ENCODE results near the gene TRAF2. TPM values are rescaled to one million over a fixed set of nuclear protein-coding genes. Genes with fewer than 3 reads are reported as not detected.

The TRAF2 gene
- polyA plus RNA-seq, 3 donors: 1.6 to 6.1 (median 2.0) TPM

- Histone ChIP-seq H3K9me3 (replicated peaks in 1 of 2; ENCODE audit: control insufficient read depth in 1 of 2, insufficient read depth in 1 of 2, low read length in 2 of 2) (no peaks in the 10 kb centered on the region), H2AFZ (ENCODE audit: insufficient read depth, low read depth, low read length, poor library complexity, severe bottlenecking) (peak overlapping the region; percentile 43), H3K4me2 (replicated peaks; ENCODE audit: extremely low read depth, low read length, poor library complexity, severe bottlenecking) (peak overlapping the region; percentile 93), H3K79me2 (ENCODE audit: insufficient read depth, low read length) (peaks cover 20% of the 10 kb centered on the region), H3K27me3 (ENCODE audit: control insufficient read depth in 2 of 2, insufficient read depth in 2 of 2, low read length in 2 of 2) (no peaks in the 10 kb centered on the region), H3K27ac (ENCODE audit: low read depth in 1 of 2, low read length in 2 of 2) (peak overlapping the region; percentile 47 to 80), H4K20me1 (ENCODE audit: insufficient read depth, low read length) (peaks cover 47% of the 10 kb centered on the region), H3K4me3 (replicated peaks in 1 of 3; ENCODE audit: low read depth in 2 of 3, low read length in 3 of 3) (peak overlapping the region; percentile 79 to 86 (median 79)), H3K4me1 (ENCODE audit: control insufficient read depth in 1 of 2, insufficient read depth in 2 of 2, low read length in 2 of 2) (peaks cover 15 to 27% of the 10 kb centered on the region in 2 donors), H3K36me3 (replicated peaks in 1 of 2; ENCODE audit: control insufficient read depth in 1 of 2, insufficient read depth in 2 of 2, low read length in 2 of 2) (peaks cover 37 to 41% of the 10 kb centered on the region in 2 donors), H3K9ac (ENCODE audit: insufficient read depth, low read length, poor library complexity, severe bottlenecking) (peak overlapping the region; percentile 80)
- Mint-ChIP-seq H3K4me1 (peaks cover 14% of the 10 kb centered on the region), H3K27me3 (ENCODE audit: low read depth in 3 of 3) (peaks cover 0 to 6% (median 4%) of the 10 kb centered on the region in 3 donors), H3K9me3 (peaks cover 0 to 2% (median 0%) of the 10 kb centered on the region in 7 donors), H3K36me3 (peaks cover 24 to 41% of the 10 kb centered on the region in 2 donors), H3K27ac (peak overlapping the region in 3 of 7 donors; percentile 31 to 58 (median 50)), H3K4me3 (peak overlapping the region; percentile 73 to 83)
- intact Hi-C loops (cut with micrococcal nuclease): loop anchor here (2.0 to 10.0 kb wide), 4 partner anchors 57 to 139 kb away; partner anchors contain the start of genes AJM1 (in 1 of the 2), FUT7 (in 1 of the 2), PHPT1 (in 1 of the 2) and RABL6 (in 1 of the 2)
- DNase-seq: peak; percentile 53 to 76 (median 64)
- under 1% methylated on average over 45 of the region's 45 CpGs for WGBS (ENCODE audit: insufficient coverage)
- no peak for TF ChIP-seq CTCF (IDR thresholded peaks at IDR 0.05)
Observed at GRCh38 chr9:136944212-136944518, 57.8 kb downstream of the TRAF2 start.

DNA sequence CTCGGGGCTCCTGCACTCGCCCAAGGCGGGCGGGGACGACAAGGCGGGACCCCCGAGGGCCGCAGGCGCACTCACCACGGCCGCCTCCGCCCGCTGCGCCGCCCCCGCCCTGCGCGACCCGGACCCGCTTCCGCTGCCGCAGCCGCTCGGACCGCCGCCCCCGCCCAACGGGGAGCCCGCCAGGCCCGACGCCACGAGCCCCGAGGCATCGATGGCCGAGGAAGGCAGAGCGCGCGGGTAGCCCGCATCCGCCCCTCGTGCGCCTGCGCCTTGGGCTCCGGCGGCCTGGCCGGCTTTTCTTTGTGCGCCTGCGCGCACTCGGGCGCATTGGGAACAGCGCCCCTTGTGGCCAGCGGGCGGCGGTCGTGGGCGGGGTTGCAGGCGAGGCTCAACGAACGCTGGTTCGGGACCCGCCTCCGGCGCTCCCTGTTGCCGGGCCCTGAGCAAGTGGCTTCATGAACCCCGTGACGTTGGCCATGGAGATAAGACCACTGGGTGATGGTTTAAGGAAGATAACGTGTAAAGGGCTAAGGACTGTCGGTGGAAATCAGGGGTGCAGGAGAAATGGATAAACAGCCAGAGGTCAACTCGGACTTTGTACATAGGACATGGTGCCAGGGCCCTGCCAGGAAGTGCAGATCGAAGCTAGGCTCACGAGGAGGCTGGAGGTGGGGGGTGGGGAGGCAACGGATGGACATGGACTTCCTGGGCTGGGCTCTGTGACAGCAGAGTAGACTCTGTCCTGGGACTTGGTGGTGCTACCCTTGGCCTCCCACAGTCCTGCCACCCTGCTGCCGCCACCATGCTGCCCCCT is 58.4 kb downstream of the TRAF2 start, which contains the start of the genes C8G and FBXW5:
TSS of gene C8G (plus strand) at position 725 of the 814 bp plus-strand sequence. CDS start at position 803, 78 bp downstream.
TSS of gene FBXW5 (minus strand) at position 220 of the 814 bp plus-strand sequence. CDS start 655 bp downstream, outside the sequence.
- Mint-ChIP-seq H3K4me1 (peaks cover 13% of the 10 kb centered on the region), H3K4me3 (peak within 1 kb of the TSS; percentile 73 to 83), H3K9me3 (no peaks in the 10 kb centered on the region), H3K27ac (peak within 1 kb of the TSS in 6 of 7 donors; percentile 31 to 77 (median 60)), H3K36me3 (peaks cover 19 to 36% of the 10 kb centered on the region in 2 donors), H3K27me3 (ENCODE audit: low read depth in 3 of 3) (peaks cover 0 to 6% (median 4%) of the 10 kb centered on the region in 3 donors)
- H3K9ac ChIP-seq (ENCODE audit: insufficient read depth, low read length, poor library complexity, severe bottlenecking): peak within 1 kb of the TSS; percentile 80
- peaks cover 20% of the 10 kb centered on the region for H3K79me2 ChIP-seq (ENCODE audit: insufficient read depth, low read length)
- peaks cover 42% of the 10 kb centered on the region for H4K20me1 ChIP-seq (ENCODE audit: insufficient read depth, low read length)
- H3K4me2 ChIP-seq (replicated peaks; ENCODE audit: extremely low read depth, low read length, poor library complexity, severe bottlenecking): peak within 1 kb of the TSS; percentile 93
- peaks cover 19 to 32% of the 10 kb centered on the region in 2 donors for H3K4me1 ChIP-seq (ENCODE audit: control insufficient read depth in 1 of 2, insufficient read depth in 2 of 2, low read length in 2 of 2)
- no peaks in the 10 kb centered on the region for H3K9me3 ChIP-seq (replicated peaks in 1 of 2; ENCODE audit: control insufficient read depth in 1 of 2, insufficient read depth in 1 of 2, low read length in 2 of 2)
- peak; percentile 97 for TF ChIP-seq CTCF (IDR thresholded peaks at IDR 0.05)
- H3K27ac ChIP-seq (ENCODE audit: low read depth in 1 of 2, low read length in 2 of 2): peak within 1 kb of the TSS; percentile 47 to 80
- peak within 1 kb of the TSS; percentile 79 to 86 (median 79) for H3K4me3 ChIP-seq (replicated peaks in 1 of 3; ENCODE audit: low read depth in 2 of 3, low read length in 3 of 3)
- peaks cover 33 to 35% of the 10 kb centered on the region in 2 donors for H3K36me3 ChIP-seq (replicated peaks in 1 of 2; ENCODE audit: control insufficient read depth in 1 of 2, insufficient read depth in 2 of 2, low read length in 2 of 2)
- intact Hi-C loops (cut with micrococcal nuclease): loop anchor here (2.0 to 10.0 kb wide), 4 partner anchors 58 to 140 kb away; partner anchors contain the start of genes AJM1 (in 1 of the 2), FUT7 (in 1 of the 2), PHPT1 (in 1 of the 2) and RABL6 (in 1 of the 2)
- H2AFZ ChIP-seq (ENCODE audit: insufficient read depth, low read depth, low read length, poor library complexity, severe bottlenecking): peak within 1 kb of the TSS; percentile 43
- 3% methylated on average over 72 of the region's 74 CpGs for WGBS (ENCODE audit: insufficient coverage)
- DNase-seq: peak; percentile 90 to 92 (median 91)
- no peaks in the 10 kb centered on the region for H3K27me3 ChIP-seq (ENCODE audit: control insufficient read depth in 2 of 2, insufficient read depth in 2 of 2, low read length in 2 of 2)
